Peyer's patch (tissue), 4 donors: ENCODE data around the gene MYH7. TPM values are rescaled to one million over a fixed set of nuclear protein-coding genes. Genes with fewer than 3 reads are reported as not detected.
"Not testable (repeated sequence)": the region's sequence is repeated elsewhere in the genome, so short reads cannot be mapped to it uniquely, and the experiment has no call there.

Experiments used
- DNase-seq, 3 donors: peaks; one replicate each; pipeline ENCODE4 v3.0.0-alpha.2; 2017 to 2019
- H3K27ac ChIP-seq, 4 donors: fragments of 200-600 bp; sonication (generic); one replicate each; pipeline ENCODE4 v1.5.1; 2016 to 2019
- H3K27me3 ChIP-seq, 2 donors: fragments of 200-600 bp; sonication (generic); one replicate each; pipeline ENCODE4 v1.5.1; 2019
- H3K36me3 ChIP-seq, 3 donors: fragments of 200-600 bp; sonication (generic); one replicate each; pipeline ENCODE4 v1.5.1; 2016 to 2019
- H3K4me1 ChIP-seq, 4 donors: fragments of 200-600 bp; sonication (generic); one replicate each; pipeline ENCODE4 v1.5.1; 2016 to 2019
- H3K4me3 ChIP-seq, 4 donors: fragments of 200-600 bp; sonication (generic); 1 replicate in 3 of 4; 2 replicates in 1 of 4; pipeline ENCODE4 v1.5.1; 2016 to 2019; ENCODE audit warnings: mild to moderate bottlenecking in 1 of 4
- H3K9me3 ChIP-seq, 4 donors: fragments of 200-600 bp; sonication (generic); one replicate each; pipeline ENCODE4 v1.5.1; 2016 to 2019; ENCODE audit warnings: mild to moderate bottlenecking in 1 of 4
- POLR2A ChIP-seq, 2 donors: fragments of 450-650 bp; IDR thresholded peaks; one replicate each; pipeline ENCODE4 v1.5.1; 2017; ENCODE audit warnings: antibody characterized with exemption in 2 of 2, mild to moderate bottlenecking in 2 of 2, moderate library complexity in 2 of 2
- total RNA-seq, 4 donors: library from RNA; depleted of rRNA; stranded (reverse); fragments of >200 nt; gene quantifications; one replicate each; pipeline ENCODE4 v1.1.0, GENCODE V29; 2016
- TF ChIP-seq, protein P1 (sequence below), 6 experiments: fragments of 450-650 bp in 4 of 6; fragments of 200-600 bp in 2 of 6; sonication (generic) in 1 of 6; IDR thresholded peaks; one replicate each; pipeline ENCODE4 v1.5.1; 2017 to 2019; ENCODE audit warnings: antibody characterized with exemption in 6 of 6, mild to moderate bottlenecking in 3 of 6, moderate library complexity in 1 of 6

MYH7 gene
- total RNA-seq, 4 donors from 2014 or later = 0.18 to 0.40 (median 0.19) TPM; not detected in 1

GRCh38 chr14:23430723-23431085 lies 4.8 kb downstream of the MYH7 start:
- H3K27me3 ChIP-seq = no peaks in the 10 kb centered on the region
- no peak overlapping the region for H3K27ac ChIP-seq
- H3K36me3 ChIP-seq = no peaks in the 10 kb centered on the region
- no peak for DNase-seq
- TF ChIP-seq, protein P1, sequence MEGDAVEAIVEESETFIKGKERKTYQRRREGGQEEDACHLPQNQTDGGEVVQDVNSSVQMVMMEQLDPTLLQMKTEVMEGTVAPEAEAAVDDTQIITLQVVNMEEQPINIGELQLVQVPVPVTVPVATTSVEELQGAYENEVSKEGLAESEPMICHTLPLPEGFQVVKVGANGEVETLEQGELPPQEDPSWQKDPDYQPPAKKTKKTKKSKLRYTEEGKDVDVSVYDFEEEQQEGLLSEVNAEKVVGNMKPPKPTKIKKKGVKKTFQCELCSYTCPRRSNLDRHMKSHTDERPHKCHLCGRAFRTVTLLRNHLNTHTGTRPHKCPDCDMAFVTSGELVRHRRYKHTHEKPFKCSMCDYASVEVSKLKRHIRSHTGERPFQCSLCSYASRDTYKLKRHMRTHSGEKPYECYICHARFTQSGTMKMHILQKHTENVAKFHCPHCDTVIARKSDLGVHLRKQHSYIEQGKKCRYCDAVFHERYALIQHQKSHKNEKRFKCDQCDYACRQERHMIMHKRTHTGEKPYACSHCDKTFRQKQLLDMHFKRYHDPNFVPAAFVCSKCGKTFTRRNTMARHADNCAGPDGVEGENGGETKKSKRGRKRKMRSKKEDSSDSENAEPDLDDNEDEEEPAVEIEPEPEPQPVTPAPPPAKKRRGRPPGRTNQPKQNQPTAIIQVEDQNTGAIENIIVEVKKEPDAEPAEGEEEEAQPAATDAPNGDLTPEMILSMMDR (IDR thresholded peaks at IDR 0.05) = no peak
- no peak for TF ChIP-seq POLR2A (IDR thresholded peaks at IDR 0.05)
- no peak overlapping the region for H3K4me3 ChIP-seq
- H3K9me3 ChIP-seq = no peaks in the 10 kb centered on the region
- no peaks in the 10 kb centered on the region for H3K4me1 ChIP-seq

DNA sequence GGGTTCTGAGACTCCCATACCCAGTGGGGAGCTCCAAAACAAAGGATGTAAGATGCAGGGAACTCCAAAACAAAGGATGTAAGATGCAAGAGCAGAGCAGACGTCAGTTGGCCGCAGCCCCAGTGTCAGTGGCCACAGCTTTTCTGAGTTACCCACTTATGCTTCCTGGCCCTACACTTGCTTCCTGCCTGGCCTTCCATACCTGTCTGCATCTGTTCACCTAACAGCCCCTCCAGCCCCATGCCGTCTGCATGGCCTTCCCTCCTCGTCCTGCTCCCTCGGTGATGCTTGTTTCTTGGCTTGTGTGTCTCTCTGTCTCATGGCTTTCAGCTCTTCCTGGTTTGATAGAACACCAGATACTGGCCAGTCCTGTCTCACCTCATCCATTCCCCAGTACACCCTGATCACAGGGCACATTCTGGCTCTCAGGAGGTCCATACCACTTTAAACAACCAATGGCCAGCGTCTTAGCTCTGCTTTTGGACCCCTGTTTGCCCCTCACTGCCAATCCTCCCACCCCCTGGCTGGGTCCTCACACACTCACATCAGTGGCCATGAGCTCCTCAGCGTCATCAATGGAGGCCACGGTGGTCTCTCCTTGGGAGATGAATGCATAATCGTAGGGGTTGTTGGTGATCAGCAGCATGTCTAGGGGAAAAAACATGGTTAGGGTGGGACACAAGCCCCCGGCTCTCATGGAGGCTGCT lies 5.3 kb downstream of the MYH7 start:
- Histone ChIP-seq H3K27me3 (no peaks in the 10 kb centered on the region), H3K36me3 (no peaks in the 10 kb centered on the region), H3K27ac (no peak overlapping the region), H3K9me3 (no peaks in the 10 kb centered on the region), H3K4me3 (no peak overlapping the region), H3K4me1 (no peaks in the 10 kb centered on the region)
- no peak for TF ChIP-seq POLR2A (IDR thresholded peaks at IDR 0.05)
- TF ChIP-seq, protein P1 (IDR thresholded peaks at IDR 0.05) = no peak
- peak in 1 of 3 donors; percentile 31 for DNase-seq

GRCh38 chr14:23428686-23429495 lies 6.6 kb downstream of the MYH7 start:
- no peaks in the 10 kb centered on the region for H3K4me1 ChIP-seq
- no peak overlapping the region for H3K4me3 ChIP-seq
- H3K9me3 ChIP-seq = no peaks in the 10 kb centered on the region
- no peak for DNase-seq
- TF ChIP-seq POLR2A (IDR thresholded peaks at IDR 0.05) = no peak
- TF ChIP-seq, protein P1 (IDR thresholded peaks at IDR 0.05) = no peak
- no peak overlapping the region for H3K27ac ChIP-seq
- no peaks in the 10 kb centered on the region for H3K27me3 ChIP-seq
- no peaks in the 10 kb centered on the region for H3K36me3 ChIP-seq

- DNase-seq, H3K4me3 ChIP-seq: not testable (repeated sequence)
Measured at GRCh38 chr14:23425798-23426197, 9.7 kb downstream of the MYH7 start.

GRCh38 chr14:23425169-23425568 lies 10.3 kb downstream of the MYH7 start:
- no peaks in the 10 kb centered on the region for H3K27me3 ChIP-seq
- no peaks in the 10 kb centered on the region for H3K4me1 ChIP-seq
- H3K9me3 ChIP-seq = no peaks in the 10 kb centered on the region
- H3K27ac ChIP-seq = no peak overlapping the region
- no peak for DNase-seq
- TF ChIP-seq POLR2A (IDR thresholded peaks at IDR 0.05) = no peak
- TF ChIP-seq, protein P1 (IDR thresholded peaks at IDR 0.05) = no peak
- no peaks in the 10 kb centered on the region for H3K36me3 ChIP-seq
- no peak overlapping the region for H3K4me3 ChIP-seq

More at GRCh38 chr14:23425798-23426197, 9.7 kb downstream of the MYH7 start:
- H3K36me3 ChIP-seq, H3K9me3 ChIP-seq, H3K4me1 ChIP-seq, H3K27me3 ChIP-seq, H3K27ac ChIP-seq: not testable (repeated sequence)

DNA sequence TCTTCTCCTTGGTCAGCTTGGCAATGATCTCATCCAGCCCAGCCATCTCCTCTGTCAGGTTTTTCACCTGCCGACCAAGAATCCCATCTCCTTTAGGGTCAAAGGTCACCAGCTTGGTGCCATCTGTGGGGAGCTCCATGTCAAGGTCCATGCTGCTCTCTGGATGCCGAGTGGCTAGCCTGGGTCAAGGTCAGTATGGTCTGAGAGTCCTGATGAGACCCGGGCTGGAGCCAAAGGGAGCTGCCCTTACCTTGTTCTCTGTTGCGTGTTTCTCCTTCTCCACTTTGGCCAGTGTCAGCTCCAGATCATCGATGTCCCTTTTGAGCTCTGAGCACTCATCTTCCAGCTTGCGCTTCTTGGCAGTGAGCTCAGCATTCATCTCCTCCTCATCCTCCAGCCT lies 11.8 kb downstream of the MYH7 start:
- Histone ChIP-seq H3K4me1 (no peaks in the 10 kb centered on the region), H3K4me3 (no peak overlapping the region), H3K27ac (no peak overlapping the region), H3K9me3 (no peaks in the 10 kb centered on the region), H3K36me3 (no peaks in the 10 kb centered on the region), H3K27me3 (no peaks in the 10 kb centered on the region)
- DNase-seq = no peak
- TF ChIP-seq, protein P1 (IDR thresholded peaks at IDR 0.05) = no peak
- TF ChIP-seq POLR2A (IDR thresholded peaks at IDR 0.05) = no peak
